ENCODE data around the gene TNNI3K.

TNNI3K gene

DNA sequence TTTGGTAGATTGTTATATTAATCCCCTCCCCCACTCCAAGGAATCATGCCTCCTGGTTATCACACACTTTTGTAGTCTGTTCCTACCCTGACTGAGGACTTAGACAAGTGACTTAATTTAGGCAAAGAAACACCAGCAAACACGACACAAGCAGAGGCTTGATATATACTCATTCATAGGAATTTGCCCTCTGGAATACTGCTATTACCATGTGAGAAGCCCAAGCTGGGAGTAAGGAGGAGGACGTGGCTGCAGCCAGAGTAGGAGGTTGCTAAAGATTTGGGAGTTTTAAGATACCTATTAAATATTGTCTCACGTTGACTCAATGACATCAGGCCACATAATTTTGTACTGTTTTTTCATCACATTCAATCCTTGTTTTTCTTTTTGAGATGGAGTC is 177.1 kb downstream of the TNNI3K start:
- Histone ChIP-seq H3K4me1 (ENCODE audit: control insufficient read depth, insufficient read depth, low read length) (no peaks in the 10 kb centered on the region), H3K36me3 (ENCODE audit: control insufficient read depth, insufficient read depth, low read length) (no peaks in the 10 kb centered on the region), H3K27me3 (ENCODE audit: control insufficient read depth, insufficient read depth, low read length) (no peaks in the 10 kb centered on the region), H3K4me3 (ENCODE audit: low read length) (no peak overlapping the region), H3K9me3 (ENCODE audit: control insufficient read depth, insufficient read depth, low read length) (no peaks in the 10 kb centered on the region), H3K27ac (ENCODE audit: low read length) (no peak overlapping the region)
- no peak for DNase-seq (ENCODE audit: low read depth, low spot score)
- WGBS (ENCODE audit: insufficient coverage, insufficient read length) = no CpG with 5 or more reads among the region's 3 CpGs

- Histone ChIP-seq H3K36me3 (ENCODE audit: control insufficient read depth, insufficient read depth, low read length) (no peaks in the 10 kb centered on the region), H3K4me1 (ENCODE audit: control insufficient read depth, insufficient read depth, low read length) (no peaks in the 10 kb centered on the region), H3K27ac (ENCODE audit: low read length) (no peak overlapping the region), H3K9me3 (ENCODE audit: control insufficient read depth, insufficient read depth, low read length) (no peaks in the 10 kb centered on the region), H3K27me3 (ENCODE audit: control insufficient read depth, insufficient read depth, low read length) (no peaks in the 10 kb centered on the region), H3K4me3 (ENCODE audit: low read length) (no peak overlapping the region)
- DNase-seq (ENCODE audit: low read depth, low spot score) = no peak
- WGBS (ENCODE audit: insufficient coverage, insufficient read length) = no CpG with 5 or more reads among the region's 5 CpGs
Observed at GRCh38 chr1:74415935-74416334, 180.7 kb downstream of the TNNI3K start.

DNA sequence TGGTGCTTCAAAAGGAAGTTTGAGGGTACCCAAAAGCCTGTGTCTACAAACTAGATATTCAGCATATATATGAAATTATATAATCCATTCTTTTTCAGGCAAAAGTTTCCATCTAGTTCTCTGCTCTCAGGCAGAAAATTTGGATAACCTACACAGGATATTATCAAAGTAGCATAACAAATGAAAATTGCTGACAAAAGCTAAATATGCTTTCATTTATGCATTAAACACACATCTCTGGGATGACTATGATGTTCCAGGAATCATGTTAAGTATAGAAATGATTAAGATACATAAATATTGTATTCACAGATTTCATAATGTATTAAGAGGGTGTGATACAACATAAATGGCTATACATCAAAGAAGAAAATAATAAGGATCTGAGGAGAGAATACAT is 184.4 kb downstream of the TNNI3K start:
- no peak for DNase-seq (ENCODE audit: low read depth, low spot score)
- H3K27me3 ChIP-seq (ENCODE audit: control insufficient read depth, insufficient read depth, low read length) = no peaks in the 10 kb centered on the region
- no peak overlapping the region for H3K4me3 ChIP-seq (ENCODE audit: low read length)
- no peaks in the 10 kb centered on the region for H3K4me1 ChIP-seq (ENCODE audit: control insufficient read depth, insufficient read depth, low read length)
- H3K9me3 ChIP-seq (ENCODE audit: control insufficient read depth, insufficient read depth, low read length) = no peaks in the 10 kb centered on the region
- H3K27ac ChIP-seq (ENCODE audit: low read length) = no peak overlapping the region
- no peaks in the 10 kb centered on the region for H3K36me3 ChIP-seq (ENCODE audit: control insufficient read depth, insufficient read depth, low read length)

DNA sequence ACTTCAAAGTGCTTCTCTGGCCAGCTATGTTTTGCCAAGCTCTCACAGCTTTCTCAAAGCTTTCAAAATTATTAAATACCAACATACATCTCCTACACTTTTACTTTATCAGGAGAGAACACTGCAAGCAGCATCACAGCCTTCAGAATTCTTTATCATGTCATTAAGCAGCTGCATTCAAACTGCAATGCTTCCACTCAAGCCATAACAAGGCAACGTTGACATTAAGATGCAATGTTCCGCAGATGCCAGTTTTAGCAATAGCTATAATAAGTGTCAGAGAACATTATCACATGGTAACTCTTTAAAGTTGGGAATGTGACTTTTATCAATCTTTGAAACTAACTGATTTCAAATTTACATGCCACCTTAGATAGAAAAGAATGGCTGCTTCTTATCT is 185.3 kb downstream of the TNNI3K start:
- Histone ChIP-seq H3K9me3 (ENCODE audit: control insufficient read depth, insufficient read depth, low read length) (no peaks in the 10 kb centered on the region), H3K27ac (ENCODE audit: low read length) (no peak overlapping the region), H3K36me3 (ENCODE audit: control insufficient read depth, insufficient read depth, low read length) (no peaks in the 10 kb centered on the region), H3K4me3 (ENCODE audit: low read length) (no peak overlapping the region), H3K4me1 (ENCODE audit: control insufficient read depth, insufficient read depth, low read length) (no peaks in the 10 kb centered on the region), H3K27me3 (ENCODE audit: control insufficient read depth, insufficient read depth, low read length) (no peaks in the 10 kb centered on the region)
- no peak for DNase-seq (ENCODE audit: low read depth, low spot score)
- WGBS (ENCODE audit: insufficient coverage, insufficient read length) = no CpG with 5 or more reads among the region's 2 CpGs

- WGBS (ENCODE audit: insufficient coverage, insufficient read length) = 100% methylated on average over 1 of the region's 4 CpGs
- no peak overlapping the region for H3K27ac ChIP-seq (ENCODE audit: low read length)
Observed at GRCh38 chr1:74422421-74423292, 187.5 kb downstream of the TNNI3K start.

DNA sequence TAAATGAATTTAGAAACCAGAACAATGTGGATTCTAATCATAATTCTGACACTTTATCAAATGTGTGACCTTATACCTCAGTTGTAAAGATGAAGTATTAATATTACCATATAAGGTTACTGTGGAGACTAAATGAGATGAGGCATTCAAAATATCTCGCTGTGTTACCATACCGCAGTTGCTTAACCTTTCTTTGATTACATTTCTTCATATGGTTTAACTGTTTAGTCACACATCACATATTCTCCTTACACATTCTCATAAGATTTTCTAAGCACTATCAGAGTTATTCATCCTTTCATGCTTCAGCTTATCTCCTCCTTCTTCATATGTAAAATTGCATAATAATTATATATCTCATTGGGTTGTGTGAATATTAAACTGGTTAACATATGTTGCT is 188.3 kb downstream of the TNNI3K start:
- WGBS (ENCODE audit: insufficient coverage, insufficient read length) = no CpG with 5 or more reads among the region's 2 CpGs
- no peak overlapping the region for H3K27ac ChIP-seq (ENCODE audit: low read length)
- H3K4me1 ChIP-seq (ENCODE audit: control insufficient read depth, insufficient read depth, low read length) = no peaks in the 10 kb centered on the region
- H3K4me3 ChIP-seq (ENCODE audit: low read length) = no peak overlapping the region
- no peaks in the 10 kb centered on the region for H3K27me3 ChIP-seq (ENCODE audit: control insufficient read depth, insufficient read depth, low read length)
- no peaks in the 10 kb centered on the region for H3K9me3 ChIP-seq (ENCODE audit: control insufficient read depth, insufficient read depth, low read length)
- DNase-seq (ENCODE audit: low read depth, low spot score) = no peak
- no peaks in the 10 kb centered on the region for H3K36me3 ChIP-seq (ENCODE audit: control insufficient read depth, insufficient read depth, low read length)

More at GRCh38 chr1:74422421-74423292, 187.5 kb downstream of the TNNI3K start:
- H3K36me3 ChIP-seq (ENCODE audit: control insufficient read depth, insufficient read depth, low read length) = no peaks in the 10 kb centered on the region
- H3K4me3 ChIP-seq (ENCODE audit: low read length) = no peak overlapping the region
- DNase-seq (ENCODE audit: low read depth, low spot score) = no peak
- H3K4me1 ChIP-seq (ENCODE audit: control insufficient read depth, insufficient read depth, low read length) = no peaks in the 10 kb centered on the region
- H3K9me3 ChIP-seq (ENCODE audit: control insufficient read depth, insufficient read depth, low read length) = no peaks in the 10 kb centered on the region
- no peaks in the 10 kb centered on the region for H3K27me3 ChIP-seq (ENCODE audit: control insufficient read depth, insufficient read depth, low read length)

GRCh38 chr1:74425676-74426075 is 190.5 kb downstream of the TNNI3K start:
- no peak for DNase-seq (ENCODE audit: low read depth, low spot score)
- H3K27me3 ChIP-seq (ENCODE audit: control insufficient read depth, insufficient read depth, low read length) = no peaks in the 10 kb centered on the region
- no peaks in the 10 kb centered on the region for H3K36me3 ChIP-seq (ENCODE audit: control insufficient read depth, insufficient read depth, low read length)
- 100% methylated on average over 2 of the region's 6 CpGs for WGBS (ENCODE audit: insufficient coverage, insufficient read length)
- no peak overlapping the region for H3K4me3 ChIP-seq (ENCODE audit: low read length)
- no peaks in the 10 kb centered on the region for H3K4me1 ChIP-seq (ENCODE audit: control insufficient read depth, insufficient read depth, low read length)
- H3K27ac ChIP-seq (ENCODE audit: low read length) = no peak overlapping the region
- no peaks in the 10 kb centered on the region for H3K9me3 ChIP-seq (ENCODE audit: control insufficient read depth, insufficient read depth, low read length)

GRCh38 chr1:74426208-74426937 is 191.2 kb downstream of the TNNI3K start:
- no peak for DNase-seq (ENCODE audit: low read depth, low spot score)
- Histone ChIP-seq H3K9me3 (ENCODE audit: control insufficient read depth, insufficient read depth, low read length) (no peaks in the 10 kb centered on the region), H3K36me3 (ENCODE audit: control insufficient read depth, insufficient read depth, low read length) (no peaks in the 10 kb centered on the region), H3K27me3 (ENCODE audit: control insufficient read depth, insufficient read depth, low read length) (no peaks in the 10 kb centered on the region), H3K4me3 (ENCODE audit: low read length) (no peak overlapping the region), H3K27ac (ENCODE audit: low read length) (no peak overlapping the region), H3K4me1 (ENCODE audit: control insufficient read depth, insufficient read depth, low read length) (no peaks in the 10 kb centered on the region)
- WGBS (ENCODE audit: insufficient coverage, insufficient read length) = no CpG with 5 or more reads among the region's 7 CpGs

DNA sequence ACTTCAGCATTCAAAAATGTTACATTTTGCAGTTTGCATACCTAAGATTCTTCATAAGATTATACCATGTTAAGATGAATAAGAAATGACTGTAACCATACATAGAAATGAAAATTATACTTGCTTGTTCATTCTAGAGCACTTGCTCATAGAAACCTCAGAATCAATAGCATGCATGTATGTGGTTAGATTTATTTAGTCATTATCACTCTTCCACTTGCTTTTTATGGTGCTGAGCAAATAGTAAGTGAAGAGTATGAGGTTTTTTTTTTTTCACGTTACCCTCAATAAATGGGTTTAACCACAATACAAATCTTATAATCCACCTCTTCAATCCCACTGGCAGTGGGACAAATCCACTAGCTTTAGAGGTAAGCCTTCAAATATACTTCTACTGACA is 192.5 kb downstream of the TNNI3K start:
- Histone ChIP-seq H3K36me3 (ENCODE audit: control insufficient read depth, insufficient read depth, low read length) (no peaks in the 10 kb centered on the region), H3K9me3 (ENCODE audit: control insufficient read depth, insufficient read depth, low read length) (no peaks in the 10 kb centered on the region), H3K4me1 (ENCODE audit: control insufficient read depth, insufficient read depth, low read length) (no peaks in the 10 kb centered on the region), H3K4me3 (ENCODE audit: low read length) (no peak overlapping the region), H3K27ac (ENCODE audit: low read length) (no peak overlapping the region), H3K27me3 (ENCODE audit: control insufficient read depth, insufficient read depth, low read length) (no peaks in the 10 kb centered on the region)
- no peak for DNase-seq (ENCODE audit: low read depth, low spot score)
- no CpG with 5 or more reads among the region's 1 CpG for WGBS (ENCODE audit: insufficient coverage, insufficient read length)

DNA sequence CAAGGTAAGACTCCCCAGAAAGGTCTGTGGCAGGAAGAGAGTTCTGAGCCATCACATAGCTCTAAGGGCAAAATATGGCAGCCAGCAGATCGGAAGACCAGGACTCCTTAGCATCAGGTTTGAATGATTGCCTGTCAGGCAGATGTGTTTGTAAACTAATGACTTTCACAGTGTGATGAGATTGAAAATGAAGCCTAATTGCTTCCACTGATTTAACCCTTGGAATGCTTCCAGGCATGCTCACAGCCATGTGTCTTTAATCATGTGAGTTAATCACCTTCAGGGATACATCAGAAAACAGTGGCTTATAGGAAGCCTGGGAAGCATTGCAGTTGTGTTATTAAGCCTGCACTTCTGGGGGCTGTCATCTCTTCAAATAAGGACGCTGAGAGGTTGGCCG is 194.4 kb downstream of the TNNI3K start:
- no peaks in the 10 kb centered on the region for H3K9me3 ChIP-seq (ENCODE audit: control insufficient read depth, insufficient read depth, low read length)
- H3K4me1 ChIP-seq (ENCODE audit: control insufficient read depth, insufficient read depth, low read length) = no peaks in the 10 kb centered on the region
- H3K4me3 ChIP-seq (ENCODE audit: low read length) = no peak overlapping the region
- H3K27ac ChIP-seq (ENCODE audit: low read length) = no peak overlapping the region
- H3K36me3 ChIP-seq (ENCODE audit: control insufficient read depth, insufficient read depth, low read length) = no peaks in the 10 kb centered on the region
- DNase-seq (ENCODE audit: low read depth, low spot score) = no peak
- WGBS (ENCODE audit: insufficient coverage, insufficient read length) = no CpG with 5 or more reads among the region's 3 CpGs
- H3K27me3 ChIP-seq (ENCODE audit: control insufficient read depth, insufficient read depth, low read length) = no peaks in the 10 kb centered on the region
